Vagina (tissue), 2 donors: Measurements from ENCODE around the gene PPDPF.

Experiments used
- CTCF ChIP-seq, 3 experiments: fragments of 450-650 bp in 2 of 3; fragments of 200-600 bp in 1 of 3; sonication (generic) in 1 of 3; IDR thresholded peaks; one replicate each; pipeline ENCODE4 v1.5.1; 2017 to 2019; ENCODE audit warnings: antibody characterized with exemption in 3 of 3, mild to moderate bottlenecking in 2 of 3, moderate library complexity in 2 of 3
- POLR2AphosphoS5 ChIP-seq, 2 donors: sonication (generic); formaldehyde crosslinking; IDR thresholded peaks; one replicate each; pipeline ENCODE4 v1.9.0; 2017; ENCODE audit warnings: antibody characterized with exemption in 2 of 2, mild to moderate bottlenecking in 2 of 2, low read depth in 1 of 2; ENCODE audit not compliant: insufficient read depth in 1 of 2

GRCh38 chr20:63500902-63501817 is 19.4 kb upstream of the PPDPF start:
- TF ChIP-seq CTCF (IDR thresholded peaks at IDR 0.05), result no peak
- TF ChIP-seq POLR2AphosphoS5 (IDR thresholded peaks at IDR 0.05; ENCODE audit: insufficient read depth in 1 of 2, low read depth in 1 of 2), result no peak
